NCI-H524 (cell line): ENCODE data around the gene ENOX1.

ENCODE experiments used
- DNase-seq, 2 experiments: peaks; one replicate each; lab custom pipeline; 2025; lab: John Stamatoyannopoulos, UW

The ENOX1 gene

DNA sequence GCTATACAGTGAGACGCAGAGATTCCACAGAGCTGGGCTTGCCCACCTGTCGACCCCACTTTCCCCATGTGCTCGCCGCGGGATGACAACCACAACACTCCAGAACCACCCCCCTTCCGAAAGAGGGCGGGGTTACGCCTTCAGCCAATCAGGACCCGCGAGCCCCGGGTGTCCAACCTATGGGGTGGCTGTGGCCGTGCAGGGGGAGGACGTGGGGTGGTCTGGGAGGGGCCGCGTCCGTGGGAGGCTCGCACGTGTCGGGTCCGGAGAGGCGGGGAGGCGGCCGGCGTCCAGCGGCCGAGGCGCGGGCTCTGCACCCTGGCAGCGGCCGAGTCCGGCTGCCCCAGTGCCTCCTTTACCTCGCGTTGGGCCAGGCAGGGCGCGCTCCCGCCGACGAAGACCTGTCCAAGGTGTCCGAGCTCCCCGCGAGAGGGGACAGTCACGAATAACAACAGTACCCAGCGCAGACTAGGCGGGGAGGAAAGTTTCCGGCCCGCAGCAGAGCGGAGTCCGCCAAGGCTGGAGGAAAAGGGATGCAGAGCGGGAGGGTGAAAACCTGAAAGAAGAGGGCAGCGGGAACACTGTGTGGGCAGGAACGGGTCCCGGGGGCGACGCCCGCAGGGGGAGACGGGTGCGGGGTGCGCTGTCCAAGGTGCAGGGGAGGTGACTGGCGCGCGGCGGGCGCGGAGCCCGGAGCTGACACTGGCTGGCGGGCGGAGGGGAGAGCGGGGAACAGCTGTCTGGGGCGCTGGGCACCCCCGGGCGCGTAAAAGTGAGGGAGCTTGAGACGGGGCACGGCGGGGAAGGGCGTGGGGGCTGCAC, 911 bp downstream of the ENOX1 start:
- DNase-seq = peak; percentile 34 to 68

DNA sequence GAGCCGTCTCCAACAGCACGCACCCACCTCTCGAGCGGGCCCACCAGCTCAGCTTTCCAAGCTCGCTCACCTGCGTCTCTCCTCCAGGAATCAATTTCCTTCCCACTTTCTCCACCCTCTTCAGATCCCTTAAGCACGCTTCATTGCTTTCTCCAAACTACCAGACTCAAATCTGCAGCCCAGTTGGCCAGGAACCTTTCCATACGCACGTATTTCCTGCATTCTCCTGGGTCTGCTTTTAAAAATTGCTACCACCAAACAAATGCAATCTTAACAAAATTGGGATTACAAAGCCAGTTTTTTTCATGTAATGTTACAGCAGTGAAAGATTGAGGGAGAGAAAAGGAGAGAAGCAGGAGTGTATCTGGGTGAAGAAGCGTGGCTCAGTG, 1.5 kb downstream of the ENOX1 start:
- peak in 1 of 2 experiments; percentile 28 for DNase-seq

DNA sequence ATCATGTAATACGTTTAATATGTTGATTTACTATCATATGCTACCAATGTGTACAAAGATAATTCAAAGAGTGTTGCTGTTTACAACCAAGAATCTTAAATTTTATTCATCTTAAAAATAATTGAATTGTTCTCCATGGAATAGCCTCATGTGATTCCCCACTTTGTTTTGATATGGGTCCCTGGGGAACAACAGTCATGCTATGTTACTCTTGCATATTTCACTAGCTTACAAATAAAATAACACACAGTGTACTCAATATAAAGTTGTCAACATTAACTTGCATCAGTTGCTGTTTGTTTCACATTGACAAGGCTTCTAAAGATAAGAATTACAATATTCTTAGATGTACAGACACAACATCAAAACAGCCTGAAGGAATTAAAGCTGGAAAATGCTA, 2.3 kb downstream of the ENOX1 start:
- DNase-seq = no peak

DNA sequence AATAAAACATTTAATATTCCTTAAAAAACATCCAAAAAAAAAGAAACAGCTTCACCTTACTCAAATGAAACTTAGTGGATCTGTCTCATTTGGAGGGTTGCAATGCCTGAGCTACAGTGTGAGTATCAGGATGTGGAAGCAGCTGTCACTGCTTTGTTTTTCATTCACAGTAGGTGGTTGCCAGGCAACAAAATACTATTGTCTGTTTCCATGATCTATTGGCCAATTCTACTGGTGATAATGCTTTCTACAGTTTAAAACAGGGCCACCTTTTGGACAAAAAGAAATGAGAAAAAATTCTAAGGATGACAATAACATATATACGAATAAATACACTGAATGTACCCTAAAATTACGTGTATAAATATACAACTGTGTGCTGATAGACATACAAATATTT, 3.0 kb downstream of the ENOX1 start:
- DNase-seq = peak; percentile 39 to 76

DNA sequence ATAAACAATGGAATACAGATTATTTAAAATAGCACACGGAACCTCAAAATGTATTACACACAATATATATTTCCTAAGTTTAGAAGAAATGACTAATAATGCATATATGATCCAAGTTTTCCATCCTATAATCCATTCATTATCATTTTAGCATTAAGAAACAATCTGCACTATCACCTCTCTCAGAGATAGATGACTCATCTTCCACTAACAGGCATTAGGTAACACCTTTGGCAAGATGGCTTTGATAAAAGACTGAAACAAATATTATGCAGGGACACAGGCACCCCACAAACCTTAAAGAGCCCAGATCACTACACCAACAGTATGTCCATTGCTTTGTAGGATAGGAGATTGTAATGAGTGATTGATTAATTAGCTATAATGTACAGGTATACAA, 4.1 kb downstream of the ENOX1 start:
- no peak for DNase-seq

DNA sequence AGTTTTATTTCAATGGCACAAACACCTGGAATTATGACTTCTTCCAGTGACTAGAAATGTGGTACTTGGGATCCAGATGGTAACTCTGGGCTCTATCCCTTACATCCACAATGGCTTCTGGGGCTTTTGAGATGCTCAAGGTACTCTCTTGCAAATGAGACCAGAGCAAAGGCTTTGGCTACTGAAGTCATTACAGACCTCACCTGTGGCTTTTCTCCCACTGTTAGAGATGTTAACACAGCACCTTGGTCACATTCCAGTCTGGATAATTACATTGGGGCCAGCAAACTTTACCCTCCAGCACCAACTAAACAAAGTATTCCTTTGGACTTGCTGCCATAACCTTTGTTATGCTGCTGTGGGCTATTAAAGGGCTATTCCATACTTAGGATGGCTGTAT, 6.1 kb downstream of the ENOX1 start:
- DNase-seq = no peak

DNA sequence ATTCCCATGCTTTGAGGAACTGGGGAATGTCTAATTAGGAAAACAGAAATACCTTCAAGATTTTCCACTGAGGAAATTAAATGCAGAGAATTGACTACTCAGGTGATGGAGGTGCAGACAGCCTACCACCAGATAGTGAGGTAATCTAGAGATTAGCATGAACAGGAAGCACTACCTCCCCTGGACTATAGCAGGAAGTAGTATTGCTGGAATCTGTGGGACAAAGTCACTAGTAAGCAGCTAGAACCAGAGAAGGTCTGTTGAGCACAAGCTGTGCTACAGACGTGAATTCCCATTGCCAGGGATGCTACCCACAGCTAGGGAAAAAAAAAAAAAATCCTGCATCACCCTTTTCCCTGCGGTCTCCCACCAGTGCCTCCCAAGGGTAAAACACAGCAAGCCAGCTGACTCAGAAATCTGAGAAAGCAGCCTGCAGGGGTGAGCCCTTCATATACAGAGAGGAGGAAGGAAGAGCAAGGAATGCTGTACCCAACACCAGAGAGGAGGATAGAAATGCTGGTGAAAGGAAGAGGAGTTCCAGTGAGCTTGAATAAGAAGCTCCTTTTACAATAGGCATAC, 10.2 kb downstream of the ENOX1 start:
- DNase-seq = no peak

DNA sequence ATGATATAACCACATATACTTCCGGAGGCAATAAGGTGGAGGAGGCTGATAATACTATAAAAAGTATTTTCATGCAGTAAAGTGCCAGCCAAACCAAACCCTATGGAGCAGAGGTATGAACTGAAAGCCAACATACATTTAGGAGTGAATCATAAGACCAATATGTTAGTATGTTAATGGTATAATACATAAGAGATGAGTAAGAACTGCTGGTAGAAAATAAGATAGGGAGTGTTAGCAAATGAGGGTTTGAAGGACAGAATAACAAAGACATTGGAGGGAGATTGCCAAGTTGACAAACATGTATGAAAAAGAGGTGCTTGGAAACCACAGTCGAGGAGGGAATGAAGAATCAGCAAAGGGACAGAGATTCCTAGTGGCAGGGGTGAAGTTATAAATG, 10.8 kb downstream of the ENOX1 start:
- no peak for DNase-seq

DNA sequence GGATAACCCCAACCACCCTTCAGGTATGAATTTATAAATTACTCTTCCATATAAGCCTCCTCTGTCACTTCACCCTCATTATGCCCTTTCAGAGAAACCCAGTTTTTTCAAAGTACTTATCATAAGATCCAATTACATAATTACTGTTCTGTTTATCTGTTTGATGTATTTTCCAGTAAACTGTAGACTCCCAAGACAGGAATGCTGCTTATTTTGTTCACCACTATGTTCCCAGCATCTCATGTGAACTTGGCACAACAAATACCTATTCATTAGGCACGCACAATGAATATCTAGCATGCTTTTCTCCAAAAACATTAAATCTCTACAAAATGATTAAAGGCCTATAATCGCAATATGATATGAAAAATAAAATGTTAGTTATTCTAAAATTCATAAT, 13.2 kb downstream of the ENOX1 start:
- DNase-seq = no peak

DNA sequence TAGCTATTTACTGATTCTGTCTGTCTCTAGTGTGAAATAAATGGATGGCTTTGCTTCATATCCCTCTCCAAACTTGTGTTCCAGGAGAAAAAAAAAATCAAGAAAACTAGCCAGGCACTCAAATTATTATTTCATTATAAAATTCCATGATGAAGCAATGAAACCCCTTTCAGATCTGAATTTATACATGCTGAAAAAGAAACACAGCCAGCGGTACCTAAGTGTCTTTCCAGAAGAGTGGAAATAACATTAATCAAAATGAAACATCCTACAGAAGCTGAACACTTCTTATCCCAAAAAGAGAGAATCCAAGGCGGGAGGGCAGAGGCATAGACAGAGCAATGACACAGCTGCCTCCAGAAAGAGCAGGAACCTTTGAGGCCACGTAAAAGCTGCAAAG, 15.9 kb downstream of the ENOX1 start:
- DNase-seq = no peak

DNA sequence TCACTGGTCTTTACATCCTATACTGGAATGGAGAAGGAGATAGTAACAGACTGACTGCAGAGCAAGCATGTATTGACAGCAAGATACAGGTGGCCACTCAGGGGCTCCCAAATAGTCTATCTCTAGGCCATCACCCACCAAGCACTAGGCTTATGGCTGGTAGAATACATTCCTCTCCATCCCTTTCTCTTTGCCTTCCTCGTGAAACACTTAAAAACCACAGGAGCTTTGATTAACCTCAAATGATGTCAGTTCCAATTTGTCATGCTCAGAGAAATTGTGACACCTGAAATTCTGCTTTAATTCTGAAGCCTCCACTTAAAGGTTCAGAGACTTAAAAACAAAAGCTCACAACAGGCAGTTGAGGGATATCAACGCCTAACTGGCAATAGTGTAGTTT, 17.2 kb downstream of the ENOX1 start:
- no peak for DNase-seq

DNA sequence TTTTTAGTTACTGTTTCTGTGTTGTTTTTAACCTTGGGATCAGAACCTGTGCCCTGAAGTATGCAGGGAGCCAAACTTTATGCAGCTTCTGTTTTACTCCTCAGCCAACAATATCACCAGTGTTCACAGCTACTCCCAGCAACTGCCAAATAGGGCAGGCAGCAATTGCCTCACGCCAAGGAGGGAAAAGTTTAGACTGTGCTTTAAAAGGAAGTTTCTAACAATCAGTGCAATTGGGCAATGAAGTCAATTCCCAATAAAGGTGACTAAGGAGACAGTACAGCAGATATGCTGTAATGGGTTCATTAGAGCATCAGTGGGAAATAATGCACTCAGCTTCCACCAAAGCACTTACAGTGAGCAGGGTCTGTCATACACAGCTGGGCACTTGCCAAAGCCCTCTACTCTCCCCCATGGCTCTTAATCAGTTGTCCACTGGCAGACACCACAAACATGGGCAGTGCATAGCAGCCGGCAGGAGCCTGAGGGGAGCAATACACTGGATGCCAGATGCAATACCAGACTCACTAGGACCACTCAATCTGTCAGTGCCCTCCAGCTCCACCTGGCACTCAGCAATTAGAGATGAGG, 19.3 kb downstream of the ENOX1 start:
- DNase-seq = peak; percentile 92 to 98

DNA sequence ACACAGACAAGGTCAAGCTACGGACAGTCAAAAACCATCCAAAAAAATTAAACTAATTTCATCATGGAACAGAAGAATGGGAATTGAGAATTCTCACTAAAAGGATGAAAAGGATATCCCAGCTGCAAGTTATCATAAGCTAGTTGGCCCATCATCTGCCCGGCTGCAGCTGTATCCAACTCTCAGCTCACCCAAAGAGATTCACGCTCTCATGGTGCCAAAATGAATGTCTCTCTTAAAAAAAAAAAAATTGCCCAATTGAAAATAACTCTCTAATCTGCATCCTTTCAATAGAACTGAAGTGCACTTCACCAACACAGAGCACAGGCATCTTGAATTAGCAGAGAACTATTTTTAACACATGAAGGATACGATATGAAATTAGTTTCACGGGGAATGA, 20.0 kb downstream of the ENOX1 start:
- no peak for DNase-seq

DNA sequence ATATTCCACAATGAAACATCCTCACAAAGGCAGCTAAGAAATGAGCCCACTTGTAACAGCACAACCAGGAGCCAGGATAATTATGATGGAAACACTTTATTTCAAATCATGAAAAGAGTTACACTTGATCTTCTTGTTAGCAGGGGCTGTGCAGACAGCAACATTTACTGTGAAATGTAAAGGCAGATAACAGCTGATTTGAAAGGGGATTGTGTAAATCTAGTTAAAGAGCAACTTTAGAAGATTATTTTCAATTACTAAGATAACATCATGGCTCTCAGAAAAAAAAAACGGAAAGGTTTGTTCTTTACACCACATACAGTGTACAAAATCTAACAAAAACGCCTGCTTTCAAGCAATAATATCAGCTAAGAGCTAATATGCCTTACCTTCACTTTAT, 22.4 kb downstream of the ENOX1 start:
- no peak for DNase-seq

DNA sequence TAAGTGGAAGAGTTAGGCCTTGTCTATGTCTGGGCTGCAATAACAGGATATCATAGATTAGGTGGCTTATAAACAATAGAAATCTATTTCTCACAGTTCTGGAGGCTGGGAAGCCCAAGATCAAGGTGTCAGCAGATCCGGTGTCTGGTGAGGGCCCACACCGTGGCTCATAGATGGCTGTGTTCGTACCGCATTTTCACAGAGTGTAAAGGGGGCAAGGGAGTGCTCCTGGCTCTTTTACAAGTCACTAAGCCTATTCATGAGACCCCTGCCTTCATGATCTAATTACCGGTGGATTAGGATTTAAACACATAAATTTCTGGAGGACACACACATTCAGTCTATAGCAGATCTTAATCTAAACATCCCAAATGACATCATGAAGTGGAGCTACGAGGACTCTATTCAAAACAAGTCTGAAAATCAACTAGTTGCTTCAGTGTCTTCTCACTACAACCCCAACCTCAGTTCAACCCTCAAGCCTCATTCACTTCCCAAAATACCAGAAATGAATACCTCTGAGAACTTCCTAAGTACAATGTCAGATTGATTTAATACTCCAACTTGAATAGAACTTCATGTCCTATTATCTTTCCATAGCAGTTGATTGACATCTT, 23.5 kb downstream of the ENOX1 start:
- no peak for DNase-seq

DNA sequence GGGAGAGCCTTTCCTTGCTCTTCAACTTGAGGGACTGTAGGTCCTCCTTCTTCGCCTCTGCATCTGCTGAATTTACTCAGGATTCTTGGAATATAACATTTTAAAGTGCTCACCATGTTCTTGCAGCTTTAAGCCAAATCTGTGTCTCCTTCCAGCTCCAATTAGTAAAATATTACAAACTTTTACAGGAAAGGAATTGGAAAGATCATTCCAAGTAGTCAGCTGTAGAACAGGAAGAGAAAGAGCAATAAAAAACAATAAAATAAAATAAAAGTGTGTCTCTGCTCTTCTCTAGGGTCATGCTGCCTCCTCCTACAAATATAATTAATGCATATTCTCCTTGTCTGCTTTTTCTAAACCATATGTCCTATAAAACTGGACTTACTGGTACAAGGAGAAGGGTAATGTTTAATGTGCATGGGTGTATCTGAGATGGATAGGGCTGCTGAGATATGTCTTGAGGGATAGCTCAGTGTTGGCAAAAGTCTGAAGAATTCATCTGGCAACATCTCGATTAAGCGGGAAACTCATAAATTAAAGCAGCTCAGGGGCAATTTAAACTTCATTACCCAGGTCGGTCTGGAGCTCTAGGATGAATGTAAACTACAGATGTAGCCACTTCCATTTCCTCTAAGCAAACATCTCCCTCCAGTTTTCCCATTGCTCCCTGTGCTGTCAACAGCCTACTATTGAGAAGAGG, 25.0 kb downstream of the ENOX1 start:
- no peak for DNase-seq

DNA sequence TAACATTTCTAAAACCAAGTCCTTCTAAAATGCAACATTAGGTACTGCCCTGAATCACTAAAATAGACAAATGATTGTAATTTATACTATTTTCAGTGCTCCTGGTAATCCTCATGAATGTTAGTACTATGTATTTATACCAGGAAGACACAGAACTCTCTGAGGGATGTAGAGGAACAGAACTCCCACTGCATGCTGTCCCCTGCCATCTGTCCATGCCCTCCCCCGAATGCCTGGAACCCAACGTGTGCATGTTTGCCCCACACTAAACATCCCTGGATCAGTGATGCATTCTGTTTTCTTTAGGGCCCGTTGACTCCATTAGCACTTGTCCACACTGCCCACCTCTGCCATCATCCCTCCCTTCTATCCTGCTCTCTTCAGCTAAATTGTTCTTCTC, 26.5 kb downstream of the ENOX1 start:
- DNase-seq = peak; percentile 11 to 41

DNA sequence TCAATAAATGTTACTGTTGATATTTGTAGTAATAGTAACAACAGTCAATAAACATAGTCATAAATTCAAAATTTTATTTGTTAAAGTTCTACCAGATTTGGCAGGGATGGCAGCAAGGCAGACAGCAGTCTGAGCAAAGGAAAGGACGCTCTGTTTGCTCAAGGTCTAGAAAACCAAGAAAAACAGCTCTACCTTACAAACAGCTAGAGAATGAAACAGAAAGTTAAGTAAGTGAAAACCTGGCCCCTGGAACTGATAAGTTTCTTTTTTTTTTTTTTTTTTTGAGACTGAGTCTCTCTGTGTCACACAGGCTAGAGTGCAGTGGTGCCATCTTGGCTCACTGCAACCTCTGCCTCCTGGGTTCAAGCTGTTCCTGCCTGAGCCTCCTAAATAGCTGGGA, 27.9 kb downstream of the ENOX1 start:
- no peak for DNase-seq

DNA sequence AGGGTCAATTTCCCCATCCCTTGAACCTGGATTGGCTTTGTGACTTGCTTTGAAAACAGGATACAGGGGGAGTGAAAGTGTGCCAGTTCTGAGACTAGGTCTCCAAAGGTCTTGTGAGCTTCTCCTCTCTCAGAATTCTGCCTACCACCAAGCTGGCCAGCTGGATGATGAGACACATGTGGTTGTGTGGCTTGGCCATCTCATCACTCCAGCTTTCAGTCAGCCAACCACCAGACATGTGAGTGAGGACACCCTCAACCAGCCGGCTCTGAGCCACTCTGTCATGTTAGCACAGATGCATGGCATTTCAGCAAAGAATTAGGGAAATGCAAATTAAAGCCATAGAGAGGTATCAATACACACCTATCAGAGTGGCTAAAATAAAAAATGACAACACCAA, 29.5 kb downstream of the ENOX1 start:
- DNase-seq = no peak

DNA sequence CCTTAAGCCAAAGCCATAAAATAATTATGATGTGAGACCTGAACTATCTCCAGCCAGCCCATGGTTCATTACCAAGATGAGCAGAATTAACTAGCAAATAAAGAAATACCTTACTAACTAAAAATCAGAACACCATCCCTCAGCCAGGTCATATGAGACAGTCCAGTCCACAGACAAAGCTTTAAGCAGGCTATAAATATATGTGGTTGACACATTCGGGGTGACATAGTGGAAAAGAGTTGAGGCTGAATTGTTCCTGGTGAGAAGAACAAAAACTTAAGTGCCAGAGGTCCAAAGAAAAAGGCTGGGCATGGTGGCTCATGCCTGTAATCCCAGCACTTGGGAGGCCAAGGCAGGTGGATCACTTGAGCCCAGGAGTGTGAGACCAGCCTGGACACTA, 30.9 kb downstream of the ENOX1 start:
- no peak for DNase-seq

DNA sequence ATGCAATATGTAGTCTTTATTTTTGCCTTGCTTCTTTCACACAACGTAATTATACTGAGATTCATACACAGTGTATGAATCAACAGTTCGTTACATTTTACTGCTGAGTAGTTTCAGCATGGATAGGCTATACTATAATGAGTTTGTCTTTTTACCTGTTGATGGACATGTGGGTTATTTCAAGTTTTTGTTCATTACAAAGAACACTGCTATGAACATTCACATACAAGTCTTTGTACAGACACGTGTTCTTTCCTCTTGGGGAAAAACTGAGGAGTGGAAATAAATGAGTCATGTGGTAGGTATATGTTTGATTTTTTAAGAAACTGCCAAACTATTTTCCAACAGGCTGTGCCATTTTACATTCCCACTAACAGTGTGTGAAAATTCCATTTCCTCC, 35.1 kb downstream of the ENOX1 start:
- no peak for DNase-seq

DNA sequence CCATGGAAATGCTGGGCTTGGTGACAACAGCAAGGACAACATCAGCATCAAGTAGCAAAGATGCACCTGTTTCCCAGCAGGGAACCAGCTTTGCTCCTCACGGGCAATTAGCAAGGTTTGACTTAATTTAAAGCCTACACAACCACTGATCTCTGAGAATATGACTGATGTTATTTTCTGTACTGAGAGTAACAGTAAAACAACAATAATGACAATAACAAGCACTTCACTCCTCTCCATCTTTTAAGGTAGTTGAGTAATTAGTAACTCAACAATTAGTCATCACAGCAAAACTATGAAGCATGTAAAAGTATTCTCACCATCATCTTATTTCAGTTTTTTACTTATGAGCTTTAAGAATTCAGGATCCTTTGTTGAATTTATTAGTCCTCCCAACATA, 37.3 kb downstream of the ENOX1 start:
- DNase-seq = no peak
